CD4-positive, alpha-beta T cell treated with Interleukin-4 for 4 hours (primary cell): ENCODE data around the gene FATE1.

Experiments used
- DNase-seq: peaks from one replicate; pipeline ENCODE4 v3.0.0-alpha.2; 2020

Gene FATE1

DNA sequence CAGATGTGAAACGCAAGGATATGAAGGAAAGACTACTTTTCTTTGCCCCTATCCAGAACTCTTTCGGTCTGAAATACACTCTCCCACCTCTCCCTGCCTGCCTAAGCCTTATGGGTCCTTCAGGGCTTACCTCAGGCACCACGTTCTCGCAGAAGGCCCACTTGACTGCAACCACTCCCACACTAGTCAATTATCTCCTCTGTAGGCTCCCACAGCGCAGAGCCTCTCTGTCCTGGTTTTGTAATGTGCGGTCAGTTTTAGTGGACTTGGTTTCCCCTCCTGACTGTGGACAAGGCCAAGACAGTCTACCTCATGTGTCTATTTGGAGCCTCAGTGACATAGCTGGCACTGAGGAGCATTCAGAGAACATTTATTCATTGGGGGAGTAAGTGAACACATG lies 29.8 kb downstream of the FATE1 start:
- no peak for DNase-seq

GRCh38 chrX:151746502-151746901 lies 30.7 kb downstream of the FATE1 start:
- DNase-seq: no peak

DNA sequence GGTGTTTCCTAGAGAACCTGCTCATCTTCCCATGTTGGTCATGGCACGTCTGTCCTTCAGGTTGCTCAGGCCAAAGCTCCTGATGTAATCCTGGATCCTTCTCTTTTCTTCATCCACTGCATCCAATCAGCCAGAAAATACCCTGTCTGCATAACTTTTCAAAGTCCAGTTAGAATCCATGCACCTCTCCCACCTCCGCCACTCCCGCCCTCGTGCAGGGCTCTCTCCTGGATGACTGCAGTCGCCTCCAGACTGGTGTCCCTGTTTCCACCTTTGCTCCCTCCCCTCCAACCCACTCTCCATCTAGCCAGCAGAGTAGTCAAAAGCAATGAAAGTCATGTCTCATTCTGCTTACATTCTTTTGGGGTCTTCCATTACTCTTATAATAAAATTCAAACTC lies 34.7 kb downstream of the FATE1 start:
- DNase-seq: no peak

- DNase-seq: no peak
Observed at GRCh38 chrX:151752847-151753246, 37.0 kb downstream of the FATE1 start.

DNA sequence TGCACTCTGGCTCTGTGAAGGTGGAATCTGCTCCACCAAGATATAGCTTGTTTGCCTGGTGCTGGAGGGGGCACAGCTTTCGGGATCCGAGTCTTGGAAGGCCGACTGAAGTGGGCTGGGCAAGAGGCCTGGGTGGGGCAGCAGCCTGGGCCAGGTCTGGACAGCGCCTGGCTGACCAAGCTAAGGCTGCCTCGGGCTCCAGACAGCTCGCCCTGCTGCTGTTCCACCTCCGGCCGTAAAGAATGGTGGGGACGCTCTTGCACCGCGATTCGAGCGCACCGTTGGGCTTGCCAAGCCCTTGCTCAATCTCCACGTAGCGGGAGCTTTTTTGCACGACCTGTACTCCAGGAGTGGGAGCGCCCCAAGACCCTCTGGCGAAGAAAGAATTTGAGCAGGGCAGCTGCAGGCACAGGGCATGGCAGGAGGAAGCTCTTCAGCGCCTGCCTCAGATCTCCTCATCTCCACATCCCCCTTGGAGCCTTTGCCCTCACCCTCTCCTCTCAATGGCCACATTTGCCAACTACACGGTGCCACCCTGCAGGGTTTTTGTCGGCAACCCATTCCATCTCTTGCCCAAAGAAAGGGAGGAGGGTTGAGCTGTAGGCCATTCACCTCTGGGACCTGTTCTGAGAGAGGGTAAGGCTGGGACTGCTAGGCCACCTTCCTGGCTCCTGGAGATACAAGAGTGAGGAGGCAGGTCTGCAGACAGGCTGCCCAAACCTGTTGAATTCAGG lies 37.6 kb downstream of the FATE1 start:
- DNase-seq: no peak

DNA sequence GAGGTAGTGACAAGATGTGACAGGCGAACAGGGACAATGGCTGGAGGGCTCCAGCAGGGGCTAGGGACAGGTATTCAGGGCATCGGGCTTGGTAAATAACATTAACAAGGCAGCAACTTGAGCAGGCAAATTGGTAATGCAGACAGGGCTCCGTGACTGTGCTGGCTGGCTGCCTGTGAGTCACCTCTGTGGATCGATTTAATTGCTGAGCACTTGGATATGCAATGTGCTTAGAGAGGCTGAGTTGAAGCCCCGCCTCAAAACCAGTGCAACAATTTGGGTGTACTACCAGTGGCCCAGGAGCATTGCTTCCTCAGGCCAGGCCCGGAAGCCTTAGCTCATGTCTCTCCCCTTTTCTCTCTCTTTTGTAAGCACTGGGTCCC lies 38.2 kb downstream of the FATE1 start:
- no peak for DNase-seq

GRCh38 chrX:151754641-151755215 lies 38.9 kb downstream of the FATE1 start:
- DNase-seq: no peak

GRCh38 chrX:151759041-151759708 lies 43.3 kb downstream of the FATE1 start:
- no peak for DNase-seq

DNA sequence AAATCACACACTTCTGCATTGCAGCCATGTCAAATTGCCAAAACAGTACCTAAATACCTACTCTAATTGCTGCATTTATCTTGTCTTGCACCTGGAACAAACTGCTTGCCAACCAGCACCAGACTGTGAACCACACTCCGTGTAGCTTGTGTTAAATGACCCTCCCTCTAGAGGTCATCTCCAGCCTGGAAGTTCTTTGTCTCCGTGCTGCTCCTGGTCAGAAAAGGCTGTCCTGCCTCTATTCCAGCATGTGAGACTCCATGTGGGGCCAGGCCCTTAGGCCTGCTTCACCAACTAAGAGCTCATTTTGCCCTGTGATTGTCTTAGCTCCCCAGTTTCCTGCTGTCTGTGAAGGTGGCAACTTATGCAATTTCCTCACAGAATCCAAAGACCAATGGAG lies 47.0 kb downstream of the FATE1 start:
- DNase-seq: no peak

GRCh38 chrX:151763711-151764110 lies 47.9 kb downstream of the FATE1 start:
- DNase-seq: no peak

DNA sequence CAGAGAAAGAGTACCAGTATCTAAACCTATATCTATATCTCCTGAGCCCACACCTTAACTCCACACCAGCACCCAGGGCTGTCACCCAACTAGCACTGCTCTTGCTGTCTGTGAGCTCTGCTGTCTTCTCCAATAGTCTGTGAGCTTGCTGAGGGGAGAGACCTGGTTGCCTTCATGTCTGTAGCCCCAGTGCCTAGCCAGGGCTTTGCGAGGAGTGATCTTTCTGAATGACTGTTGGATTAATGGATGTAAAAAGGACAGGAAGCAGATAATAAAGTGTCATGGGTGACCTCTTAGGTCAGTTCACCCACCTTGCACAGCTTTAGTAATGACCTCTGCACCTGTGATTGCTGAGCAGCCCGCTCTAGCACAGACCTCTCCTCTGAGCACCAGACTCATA lies 49.2 kb downstream of the FATE1 start:
- no peak for DNase-seq

GRCh38 chrX:151771726-151772125 lies 55.9 kb downstream of the FATE1 start:
- no peak for DNase-seq
